GM13977 (cell line): Measurements from ENCODE around the gene NLRC3.
"Not testable (repeated sequence)": the region's sequence is repeated elsewhere in the genome, so short reads cannot be mapped to it uniquely, and the experiment has no call there.

Experiments used
- DNase-seq: peaks from one replicate; pipeline ENCODE4 v3.0.0; 2012; ENCODE audit warnings: low spot score
- in situ Hi-C: fragments of 300-500 bp; cut with MboI; formaldehyde crosslinking; loops from one replicate; pipeline ENCODE4 v1.12.0; 2022; ENCODE audit warnings: low sequenced_read_pairs, low pct_unique_long_range_greater_than_20kb, mixed read lengths, inconsistent platforms; ENCODE audit not compliant: unreplicated experiment
- TF ChIP-seq, protein P1 (sequence below): IDR thresholded peaks from 2 replicates; pipeline ENCODE4 v1.5.1; 2012; ENCODE audit warnings: mild to moderate bottlenecking, control low read depth; ENCODE audit not compliant: insufficient read depth; ENCODE audit errors: extremely low read depth, missing control alignments

NLRC3 gene

DNA sequence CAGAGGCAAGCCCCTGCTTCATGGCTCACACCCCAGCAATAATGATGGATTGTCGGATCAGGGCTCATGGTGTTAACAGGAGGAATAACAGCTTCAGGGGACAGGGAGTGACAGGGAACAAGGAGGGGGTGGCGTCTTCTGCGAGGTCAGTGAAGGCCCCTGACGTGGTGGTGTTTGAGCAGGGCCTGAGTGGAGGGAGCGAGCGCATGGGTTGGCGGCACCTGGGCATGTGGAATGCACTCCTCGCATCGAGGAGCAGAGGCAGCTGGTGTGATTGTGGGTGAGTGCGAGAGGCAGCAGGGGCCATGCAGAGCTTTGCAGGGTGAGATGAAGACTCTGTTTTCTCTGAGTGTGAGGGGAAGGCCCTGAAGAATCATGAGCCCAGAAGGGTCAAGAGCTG, 43.1 kb downstream of the NLRC3 start:
- in situ Hi-C loops: no loop called here
- TF ChIP-seq, protein P1, sequence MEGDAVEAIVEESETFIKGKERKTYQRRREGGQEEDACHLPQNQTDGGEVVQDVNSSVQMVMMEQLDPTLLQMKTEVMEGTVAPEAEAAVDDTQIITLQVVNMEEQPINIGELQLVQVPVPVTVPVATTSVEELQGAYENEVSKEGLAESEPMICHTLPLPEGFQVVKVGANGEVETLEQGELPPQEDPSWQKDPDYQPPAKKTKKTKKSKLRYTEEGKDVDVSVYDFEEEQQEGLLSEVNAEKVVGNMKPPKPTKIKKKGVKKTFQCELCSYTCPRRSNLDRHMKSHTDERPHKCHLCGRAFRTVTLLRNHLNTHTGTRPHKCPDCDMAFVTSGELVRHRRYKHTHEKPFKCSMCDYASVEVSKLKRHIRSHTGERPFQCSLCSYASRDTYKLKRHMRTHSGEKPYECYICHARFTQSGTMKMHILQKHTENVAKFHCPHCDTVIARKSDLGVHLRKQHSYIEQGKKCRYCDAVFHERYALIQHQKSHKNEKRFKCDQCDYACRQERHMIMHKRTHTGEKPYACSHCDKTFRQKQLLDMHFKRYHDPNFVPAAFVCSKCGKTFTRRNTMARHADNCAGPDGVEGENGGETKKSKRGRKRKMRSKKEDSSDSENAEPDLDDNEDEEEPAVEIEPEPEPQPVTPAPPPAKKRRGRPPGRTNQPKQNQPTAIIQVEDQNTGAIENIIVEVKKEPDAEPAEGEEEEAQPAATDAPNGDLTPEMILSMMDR: no peak

GRCh38 chr16:3532741-3533140, 44.5 kb downstream of the NLRC3 start:
- DNase-seq: no peak
- in situ Hi-C loops: no loop called here
- TF ChIP-seq, protein P1: no peak

More for the DNA sequence above, 43.1 kb downstream of the NLRC3 start:
- no peak for DNase-seq

- no peak for DNase-seq
- TF ChIP-seq, protein P1: no peak
- in situ Hi-C loops: no loop called here
Observed at GRCh38 chr16:3530371-3530914, 46.8 kb downstream of the NLRC3 start.

DNA sequence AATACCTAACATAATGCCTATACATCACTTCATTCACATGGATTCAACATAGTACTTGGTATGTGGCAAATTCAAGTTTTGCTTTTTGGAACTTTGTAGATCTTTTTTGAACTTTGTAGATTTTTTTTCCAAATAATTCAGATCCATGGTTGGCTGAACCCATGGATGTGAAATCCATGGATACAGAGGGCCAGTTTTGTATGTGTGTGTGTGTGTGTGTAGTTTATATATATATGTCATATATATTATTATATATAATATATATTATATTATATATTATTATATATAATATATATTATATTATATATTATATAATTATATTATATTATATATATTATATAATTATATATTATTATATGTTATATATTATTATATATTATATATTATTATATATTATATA, 48.0 kb downstream of the NLRC3 start:
- TF ChIP-seq, protein P1: no peak
- in situ Hi-C loops: no loop called here
- no peak for DNase-seq

GRCh38 chr16:3528406-3528805, 48.8 kb downstream of the NLRC3 start:
- TF ChIP-seq, protein P1: no peak
- in situ Hi-C loops: no loop called here
- DNase-seq: no peak

GRCh38 chr16:3527216-3527829, 49.9 kb downstream of the NLRC3 start:
- in situ Hi-C loops, DNase-seq: not testable (repeated sequence)
- TF ChIP-seq, protein P1: peak; percentile 84
